Measurements from ENCODE around the gene HDAC9.

DNA sequence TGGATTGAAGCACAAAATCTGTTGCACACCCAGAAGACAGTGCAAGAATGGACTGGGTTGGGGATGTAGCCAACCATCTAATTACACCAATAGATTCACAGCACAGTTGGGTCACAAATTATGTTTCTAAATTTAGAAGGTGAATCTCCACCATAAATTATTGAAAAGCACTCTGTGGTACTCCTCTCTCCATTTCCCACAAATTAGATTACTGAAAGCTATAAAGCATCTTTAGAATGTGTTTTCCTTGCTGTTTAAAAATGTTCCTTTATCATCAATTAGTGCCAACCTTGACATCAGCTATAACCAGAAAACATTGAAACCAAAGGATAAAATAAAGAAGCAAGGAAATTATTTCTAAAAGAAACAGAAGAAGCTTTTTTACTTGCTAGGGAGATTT lies 39.9 kb upstream of the HDAC9 start:
- TF ChIP-seq POLR2A (IDR thresholded peaks at IDR 0.05), result no peak
- TF ChIP-seq, protein P1, sequence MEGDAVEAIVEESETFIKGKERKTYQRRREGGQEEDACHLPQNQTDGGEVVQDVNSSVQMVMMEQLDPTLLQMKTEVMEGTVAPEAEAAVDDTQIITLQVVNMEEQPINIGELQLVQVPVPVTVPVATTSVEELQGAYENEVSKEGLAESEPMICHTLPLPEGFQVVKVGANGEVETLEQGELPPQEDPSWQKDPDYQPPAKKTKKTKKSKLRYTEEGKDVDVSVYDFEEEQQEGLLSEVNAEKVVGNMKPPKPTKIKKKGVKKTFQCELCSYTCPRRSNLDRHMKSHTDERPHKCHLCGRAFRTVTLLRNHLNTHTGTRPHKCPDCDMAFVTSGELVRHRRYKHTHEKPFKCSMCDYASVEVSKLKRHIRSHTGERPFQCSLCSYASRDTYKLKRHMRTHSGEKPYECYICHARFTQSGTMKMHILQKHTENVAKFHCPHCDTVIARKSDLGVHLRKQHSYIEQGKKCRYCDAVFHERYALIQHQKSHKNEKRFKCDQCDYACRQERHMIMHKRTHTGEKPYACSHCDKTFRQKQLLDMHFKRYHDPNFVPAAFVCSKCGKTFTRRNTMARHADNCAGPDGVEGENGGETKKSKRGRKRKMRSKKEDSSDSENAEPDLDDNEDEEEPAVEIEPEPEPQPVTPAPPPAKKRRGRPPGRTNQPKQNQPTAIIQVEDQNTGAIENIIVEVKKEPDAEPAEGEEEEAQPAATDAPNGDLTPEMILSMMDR (IDR thresholded peaks at IDR 0.05), result no peak
